ENCODE measurements around the gene AGBL1.

- TF ChIP-seq POLR2AphosphoS5 (IDR thresholded peaks at IDR 0.05; ENCODE audit: low read depth, low read length) (no peak), TAF1 (IDR thresholded peaks at IDR 0.05; ENCODE audit: borderline replicate concordance, insufficient read depth, low read length) (no peak), REST (IDR thresholded peaks at IDR 0.05; ENCODE audit: insufficient read depth in 1 of 2, low read depth in 2 of 2, low read length in 2 of 2) (no peak), SIN3A (IDR thresholded peaks at IDR 0.05; ENCODE audit: borderline replicate concordance, insufficient read depth, low read length) (no peak), FOXP2 (optimal IDR thresholded peaks at IDR 0.05; ENCODE audit: borderline replicate concordance, extremely low read depth, extremely low read length, insufficient read depth) (no peak)
Observed at GRCh38 chr15:86481720-86482119, 402.0 kb downstream of the AGBL1 start.

Measured in PFSK-1 (cell line).